Karpas-422 (cell line): ENCODE results near the gene ZNF8. TPM values are rescaled to one million over a fixed set of nuclear protein-coding genes. Genes with fewer than 3 reads are reported as not detected.

Source experiments
- DNase-seq: peaks from one replicate; pipeline ENCODE4 v3.0.0-alpha.2; 2015
- H2AFZ ChIP-seq: fragments of 200-600 bp; sonication (generic); 2 replicates; pipeline ENCODE4 v1.6.1; 2014; ENCODE audit warnings: antibody characterized with exemption, low read length, mixed read lengths
- H3K27ac ChIP-seq: fragments of 200-600 bp; sonication (generic); 2 replicates; pipeline ENCODE4 v1.5.1; 2014; ENCODE audit warnings: mild to moderate bottlenecking, low read length, moderate library complexity
- H3K27me3 ChIP-seq: fragments of 200-600 bp; sonication (generic); 2 replicates; pipeline ENCODE4 v1.6.1; 2014; ENCODE audit warnings: low read length, mixed read lengths
- H3K36me3 ChIP-seq: fragments of 200-600 bp; sonication (generic); 2 replicates; pipeline ENCODE4 v1.6.1; 2014; ENCODE audit warnings: low read length, mixed read lengths; ENCODE audit not compliant: insufficient read depth
- H3K4me1 ChIP-seq: fragments of 200-600 bp; sonication (generic); 2 replicates; pipeline ENCODE4 v1.6.1; 2014; ENCODE audit warnings: mild to moderate bottlenecking, low read length, mixed read lengths
- H3K4me2 ChIP-seq: fragments of 200-600 bp; sonication (generic); 2 replicates; pipeline ENCODE4 v1.6.1; 2014; ENCODE audit warnings: low read length, low read depth, mild to moderate bottlenecking; ENCODE audit not compliant: poor library complexity, severe bottlenecking
- H3K4me3 ChIP-seq: fragments of 200-600 bp; sonication (generic); 2 replicates; pipeline ENCODE4 v1.5.1; 2014; ENCODE audit warnings: mild to moderate bottlenecking, antibody characterized with exemption, low read length, mixed read lengths
- H3K79me2 ChIP-seq: fragments of 200-600 bp; sonication (generic); 2 replicates; pipeline ENCODE4 v1.6.1; 2014; ENCODE audit warnings: mild to moderate bottlenecking, low read length, mixed read lengths
- H3K9ac ChIP-seq: fragments of 200-600 bp; sonication (generic); 2 replicates; pipeline ENCODE4 v1.6.0; 2014; ENCODE audit warnings: low read length
- H3K9me2 ChIP-seq: fragments of 200-600 bp; sonication (generic), shearing (Covaris generic); replicated peaks from 2 replicates; pipeline ENCODE4 v1.6.0; 2014; ENCODE audit warnings: mild to moderate bottlenecking, low read length, moderate library complexity; ENCODE audit not compliant: insufficient read depth
- H3K9me3 ChIP-seq: fragments of 300-700, 200-600 bp; sonication (generic); 2 replicates; pipeline ENCODE4 v1.6.1; 2014; ENCODE audit warnings: low read length, mixed read lengths
- H4K20me1 ChIP-seq: fragments of 200-600 bp; sonication (generic); 2 replicates; pipeline ENCODE4 v1.6.1; 2014; ENCODE audit warnings: mild to moderate bottlenecking, antibody characterized with exemption, low read length, low read depth; ENCODE audit not compliant: insufficient read depth
- total RNA-seq: library from RNA; depleted of rRNA; stranded (reverse); fragments of >200 nt; shearing (Covaris generic); gene quantifications from 2 replicates; pipeline ENCODE4 v1.2.3, GENCODE V29; 2014; ENCODE audit warnings: low replicate concordance

The ZNF8 gene
- total RNA-seq, 1 experiment from 2014 or later, result 14.8 TPM

DNA sequence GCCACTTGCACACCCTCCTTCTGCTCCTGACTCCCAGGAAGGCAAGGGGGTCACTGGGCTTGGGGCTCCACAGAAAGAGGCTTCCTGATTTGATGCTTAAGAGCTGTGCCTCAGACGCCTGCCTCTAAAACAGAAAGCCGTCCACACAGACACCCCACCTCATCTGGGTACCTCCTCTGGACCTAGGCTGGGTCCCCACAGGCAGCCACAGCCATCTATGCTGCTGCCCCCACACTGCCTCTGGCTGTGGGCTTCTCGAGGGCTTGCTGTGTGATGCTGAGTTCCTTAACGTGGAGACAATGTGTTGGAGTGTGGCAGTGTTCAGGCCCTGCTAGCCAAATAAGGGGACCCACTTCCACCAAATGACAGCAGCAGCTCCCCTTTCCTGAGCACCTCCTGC, 39.5 kb downstream of the ZNF8 start:
- H3K4me2 ChIP-seq, result no peak overlapping the region
- no peaks in the 10 kb centered on the region for H3K9me3 ChIP-seq
- no peak overlapping the region for H2AFZ ChIP-seq
- H3K27ac ChIP-seq, result no peak overlapping the region
- no peaks in the 10 kb centered on the region for H3K9me2 ChIP-seq
- H3K79me2 ChIP-seq, result peaks cover 19% of the 10 kb centered on the region
- no peaks in the 10 kb centered on the region for H3K4me1 ChIP-seq
- H3K4me3 ChIP-seq, result no peak overlapping the region
- H3K9ac ChIP-seq, result no peak overlapping the region
- no peaks in the 10 kb centered on the region for H4K20me1 ChIP-seq
- peaks cover 21% of the 10 kb centered on the region for H3K36me3 ChIP-seq
- no peak for DNase-seq
- no peaks in the 10 kb centered on the region for H3K27me3 ChIP-seq

- no peak overlapping the region for H3K9ac ChIP-seq
- DNase-seq, result no peak
- H2AFZ ChIP-seq, result no peak overlapping the region
These were observed 40.5 kb downstream of the ZNF8 start for GRCh38 chr19:58319241-58319640.

DNA sequence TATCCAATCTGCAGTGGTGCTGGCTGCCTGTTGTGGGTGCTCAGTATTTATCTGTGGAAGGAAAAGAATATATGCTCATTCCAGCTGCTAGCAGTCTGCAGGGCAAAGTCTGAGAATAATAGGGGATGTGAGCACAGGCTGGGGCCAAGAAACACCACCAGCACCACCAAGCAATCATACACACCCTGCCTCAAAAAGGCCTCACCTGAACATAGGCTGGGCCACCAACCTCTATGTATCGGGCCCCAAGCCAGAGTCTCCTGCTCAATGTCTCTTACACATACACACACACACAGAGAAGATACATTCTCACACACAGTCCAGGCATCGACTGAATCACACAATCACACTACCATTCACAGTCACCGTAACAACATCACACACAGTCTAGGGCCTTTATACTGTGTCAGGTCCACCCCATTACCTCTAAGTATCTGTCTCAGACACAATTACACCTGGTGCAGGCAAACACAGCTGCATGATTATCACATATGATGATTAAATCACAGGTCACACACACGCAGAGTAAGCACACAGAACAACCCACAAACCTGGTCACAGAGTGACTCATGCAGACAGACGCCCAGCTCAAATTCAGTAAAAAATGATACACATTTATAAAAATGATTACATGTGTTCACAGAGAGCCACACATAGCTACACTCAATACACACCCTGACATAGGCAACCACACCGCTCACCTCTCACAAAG, 46.7 kb downstream of the ZNF8 start:
- DNase-seq, result no peak
- no peaks in the 10 kb centered on the region for H3K36me3 ChIP-seq
- no peak overlapping the region for H2AFZ ChIP-seq
- H3K9me2 ChIP-seq, result no peaks in the 10 kb centered on the region
- peak overlapping the region; percentile 81 for H3K9ac ChIP-seq
- peak overlapping the region; percentile 82 for H3K4me3 ChIP-seq
- no peaks in the 10 kb centered on the region for H3K27me3 ChIP-seq
- peak overlapping the region; percentile 76 for H3K4me2 ChIP-seq
- peaks cover 80% of the 10 kb centered on the region for H3K79me2 ChIP-seq
- H4K20me1 ChIP-seq, result no peaks in the 10 kb centered on the region
- H3K4me1 ChIP-seq, result peaks cover 25% of the 10 kb centered on the region
- no peak overlapping the region for H3K27ac ChIP-seq
- H3K9me3 ChIP-seq, result no peaks in the 10 kb centered on the region

More at GRCh38 chr19:58319241-58319640, 40.5 kb downstream of the ZNF8 start:
- Histone ChIP-seq H4K20me1 (no peaks in the 10 kb centered on the region), H3K79me2 (peaks cover 24% of the 10 kb centered on the region), H3K9me3 (no peaks in the 10 kb centered on the region), H3K27me3 (no peaks in the 10 kb centered on the region), H3K4me1 (no peaks in the 10 kb centered on the region), H3K36me3 (peaks cover 11% of the 10 kb centered on the region), H3K4me3 (no peak overlapping the region), H3K9me2 (no peaks in the 10 kb centered on the region), H3K4me2 (no peak overlapping the region), H3K27ac (no peak overlapping the region)

GRCh38 chr19:58326501-58326913, 47.8 kb downstream of the ZNF8 start:
- Histone ChIP-seq H3K79me2 (peaks cover 85% of the 10 kb centered on the region), H3K4me1 (peaks cover 25% of the 10 kb centered on the region), H3K9ac (peak overlapping the region; percentile 81), H3K27me3 (no peaks in the 10 kb centered on the region), H3K36me3 (no peaks in the 10 kb centered on the region), H3K4me3 (peak overlapping the region; percentile 82), H3K9me3 (no peaks in the 10 kb centered on the region), H3K4me2 (peak overlapping the region; percentile 76), H2AFZ (peak overlapping the region; percentile 55; the same call in 1 of the 2 replicates), H3K27ac (no peak overlapping the region), H4K20me1 (no peaks in the 10 kb centered on the region), H3K9me2 (no peaks in the 10 kb centered on the region)
- DNase-seq, result no peak

GRCh38 chr19:58326914-58327726, 48.4 kb downstream of the ZNF8 start, which contains the start of gene ZSCAN22:
Gene ZSCAN22 (plus strand): TSS chr19:58326994. CDS start chr19:58334803, 7,809 bp downstream.
- H2AFZ ChIP-seq, result peak within 1 kb of the TSS; percentile 78; the same call in 1 of the 2 replicates
- no peaks in the 10 kb centered on the region for H3K9me2 ChIP-seq
- peak within 1 kb of the TSS; percentile 76 for H3K4me2 ChIP-seq
- peak within 1 kb of the TSS; percentile 81 for H3K9ac ChIP-seq
- H4K20me1 ChIP-seq, result no peaks in the 10 kb centered on the region
- peak within 1 kb of the TSS; percentile 82 for H3K4me3 ChIP-seq
- no peaks in the 10 kb centered on the region for H3K27me3 ChIP-seq
- DNase-seq, result peak; percentile 99
- peak within 1 kb of the TSS; percentile 2; the same call in 1 of the 2 replicates for H3K27ac ChIP-seq
- no peaks in the 10 kb centered on the region for H3K9me3 ChIP-seq
- H3K4me1 ChIP-seq, result peaks cover 25% of the 10 kb centered on the region
- peaks cover 79% of the 10 kb centered on the region for H3K79me2 ChIP-seq
- H3K36me3 ChIP-seq, result no peaks in the 10 kb centered on the region

- Histone ChIP-seq H3K9ac (peak overlapping the region; percentile 81; the same call in 1 of the 2 replicates), H3K27ac (no peak overlapping the region), H3K4me2 (peak overlapping the region; percentile 76), H3K4me3 (no peak overlapping the region; the same call in 1 of the 2 replicates), H3K4me1 (peaks cover 25% of the 10 kb centered on the region), H3K9me3 (no peaks in the 10 kb centered on the region), H2AFZ (no peak overlapping the region), H4K20me1 (no peaks in the 10 kb centered on the region), H3K36me3 (no peaks in the 10 kb centered on the region), H3K27me3 (no peaks in the 10 kb centered on the region), H3K9me2 (no peaks in the 10 kb centered on the region), H3K79me2 (peaks cover 76% of the 10 kb centered on the region)
- DNase-seq, result peak; percentile 77
These were observed 50.2 kb downstream of the ZNF8 start for GRCh38 chr19:58328999-58329398.

DNA sequence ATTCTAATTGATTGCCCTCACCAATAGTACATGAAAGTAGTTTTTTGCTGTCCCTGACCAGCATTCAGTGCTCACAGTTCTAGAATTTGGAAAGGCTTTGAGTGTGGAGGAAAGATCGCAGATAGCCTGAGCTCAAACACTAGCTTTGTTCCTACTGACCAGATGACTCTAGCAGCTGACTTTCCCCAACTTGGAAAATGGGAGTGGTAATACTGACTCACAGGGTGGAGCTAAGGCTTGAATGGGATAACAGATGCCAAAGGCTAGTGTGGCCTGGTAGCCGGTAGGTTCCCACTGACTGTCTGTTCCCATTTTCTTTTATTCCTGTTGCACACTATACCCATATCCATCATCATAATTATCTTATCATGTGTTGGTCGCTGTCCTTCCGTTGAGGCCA, 51.7 kb downstream of the ZNF8 start:
- Histone ChIP-seq H3K4me2 (no peak overlapping the region), H3K9ac (no peak overlapping the region), H3K9me3 (no peaks in the 10 kb centered on the region), H2AFZ (no peak overlapping the region), H3K9me2 (no peaks in the 10 kb centered on the region), H3K27ac (no peak overlapping the region), H3K27me3 (no peaks in the 10 kb centered on the region), H3K4me1 (peaks cover 20% of the 10 kb centered on the region), H3K79me2 (peaks cover 63% of the 10 kb centered on the region), H3K4me3 (no peak overlapping the region), H4K20me1 (no peaks in the 10 kb centered on the region), H3K36me3 (no peaks in the 10 kb centered on the region)
- no peak for DNase-seq

GRCh38 chr19:58332697-58333096, 53.9 kb downstream of the ZNF8 start:
- Histone ChIP-seq H3K79me2 (peaks cover 45% of the 10 kb centered on the region), H3K4me1 (peaks cover 12% of the 10 kb centered on the region), H3K9me3 (no peaks in the 10 kb centered on the region), H3K9ac (no peak overlapping the region), H3K27ac (no peak overlapping the region), H3K4me3 (no peak overlapping the region), H3K9me2 (no peaks in the 10 kb centered on the region), H3K4me2 (no peak overlapping the region), H3K27me3 (no peaks in the 10 kb centered on the region), H2AFZ (no peak overlapping the region), H3K36me3 (no peaks in the 10 kb centered on the region), H4K20me1 (no peaks in the 10 kb centered on the region)
- DNase-seq, result no peak
